Smooth muscle cell (in vitro differentiated cells): ENCODE measurements around the gene ACTN1. TPM values are rescaled to one million over a fixed set of nuclear protein-coding genes. Genes with fewer than 3 reads are reported as not detected.

ENCODE experiments used
- DNase-seq: peaks from one replicate; lab custom pipeline; 2025; ENCODE audit not compliant: unreplicated experiment; lab: John Stamatoyannopoulos, UW
- H2AFZ ChIP-seq: fragments of 200-600 bp; sonication (generic); 2 replicates; pipeline ENCODE4 v1.6.0; 2016; ENCODE audit warnings: antibody characterized with exemption, low read depth, mild to moderate bottlenecking
- H3F3A ChIP-seq: fragments of 200-600 bp; sonication (generic); 2 replicates; pipeline ENCODE4 v1.6.0; 2017; ENCODE audit warnings: antibody characterized with exemption, low read depth
- H3K27ac ChIP-seq: fragments of 200-600 bp; sonication (generic); 2 replicates; pipeline ENCODE4 v1.5.1; 2016; ENCODE audit warnings: low read depth, mild to moderate bottlenecking
- H3K27me3 ChIP-seq: fragments of 200-600 bp; sonication (generic); 2 replicates; pipeline ENCODE4 v1.6.1; 2016; ENCODE audit warnings: low read depth, mild to moderate bottlenecking
- H3K36me3 ChIP-seq: fragments of 200-600 bp; sonication (generic); 2 replicates; pipeline ENCODE4 v1.5.1; 2016; ENCODE audit warnings: low read depth
- H3K4me1 ChIP-seq: fragments of 200-600 bp; sonication (generic); 2 replicates; pipeline ENCODE4 v1.5.1; 2016; ENCODE audit warnings: low read depth
- H3K4me2 ChIP-seq: fragments of 200-600 bp; sonication (generic); 2 replicates; pipeline ENCODE4 v1.6.0; 2016; ENCODE audit warnings: mild to moderate bottlenecking
- H3K4me3 ChIP-seq: fragments of 200-600 bp; sonication (generic); 2 replicates; pipeline ENCODE4 v1.5.1; 2016; ENCODE audit warnings: mild to moderate bottlenecking
- H3K79me2 ChIP-seq: fragments of 200-600 bp; sonication (generic); 2 replicates; pipeline ENCODE4 v1.6.0; 2016; ENCODE audit warnings: low read depth, mild to moderate bottlenecking
- H3K9ac ChIP-seq: fragments of 200-600 bp; sonication (generic); 2 replicates; pipeline ENCODE4 v1.6.0; 2016; ENCODE audit warnings: low read depth
- H3K9me3 ChIP-seq: fragments of 200-600 bp; sonication (generic); replicated peaks from 2 replicates; pipeline ENCODE4 v1.5.1; 2016; ENCODE audit warnings: low read depth
- H4K20me1 ChIP-seq: fragments of 200-600 bp; sonication (generic); 2 replicates; pipeline ENCODE4 v1.6.0; 2016; ENCODE audit warnings: low read depth
- CTCF ChIP-seq: fragments of 200-600 bp; sonication (generic); IDR thresholded peaks from 2 replicates; pipeline ENCODE4 v1.5.1; 2017; ENCODE audit warnings: borderline replicate concordance, mild to moderate bottlenecking, antibody characterized with exemption; ENCODE audit not compliant: insufficient read depth, poor library complexity, severe bottlenecking
- WGBS: methylation state at CpG from one replicate; pipeline ENCODE4 v1.1.7; 2016; ENCODE audit warnings: low lambda C conversion rate; 5-methylcytosine and 5-hydroxymethylcytosine counted together
- polyA plus RNA-seq: library from polyadenylated mRNA; unstranded; fragments of >200 nt; fragmentation: Nextera tagmentation; extraction: Ambion mirVana; gene quantifications from 2 replicates; pipeline ENCODE4 v1.2.1, GENCODE V29; 2016
- total RNA-seq: library from RNA; depleted of rRNA; stranded (reverse); fragments of >200 nt; gene quantifications from 2 replicates; pipeline ENCODE4 v1.2.3, GENCODE V29; 2014

Gene ACTN1
- total and polyA plus RNA-seq, 2 experiments from 2014 or later: 422 to 806 TPM

DNA sequence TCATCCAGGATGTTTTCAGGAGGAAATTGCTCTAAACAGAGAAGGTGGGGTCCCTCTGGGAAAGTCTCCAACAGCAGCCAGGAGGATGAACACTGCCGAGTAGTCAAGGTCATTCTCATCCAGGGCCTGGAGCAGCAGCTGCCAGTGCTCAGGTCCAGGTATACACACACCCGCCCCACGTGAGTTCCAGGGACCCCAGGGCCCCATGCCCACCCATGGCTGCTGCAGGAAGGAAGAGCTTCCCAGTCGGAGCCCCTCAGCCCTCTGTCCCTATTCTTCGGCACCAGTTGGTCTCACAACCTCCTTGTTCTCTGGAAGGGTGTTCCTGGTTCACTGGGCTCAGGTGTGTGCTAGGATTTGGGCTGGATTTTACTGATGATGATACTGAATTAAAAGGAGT, 72.7 kb downstream of the ACTN1 start:
- Histone ChIP-seq H3K36me3 (peaks cover 47% of the 10 kb centered on the region), H3K4me1 (no peaks in the 10 kb centered on the region), H3K27me3 (no peaks in the 10 kb centered on the region), H3K9ac (no peak overlapping the region), H3K27ac (no peak overlapping the region), H3K9me3 (no peaks in the 10 kb centered on the region), H3K4me2 (no peak overlapping the region), H3F3A (peaks cover 61% of the 10 kb centered on the region), H4K20me1 (peaks cover 100% of the 10 kb centered on the region), H3K79me2 (peaks cover 83% of the 10 kb centered on the region), H3K4me3 (no peak overlapping the region), H2AFZ (no peak overlapping the region)
- DNase-seq: no peak
- no peak for TF ChIP-seq CTCF
- WGBS: 97% methylated on average over 5 of the region's 5 CpGs

DNA sequence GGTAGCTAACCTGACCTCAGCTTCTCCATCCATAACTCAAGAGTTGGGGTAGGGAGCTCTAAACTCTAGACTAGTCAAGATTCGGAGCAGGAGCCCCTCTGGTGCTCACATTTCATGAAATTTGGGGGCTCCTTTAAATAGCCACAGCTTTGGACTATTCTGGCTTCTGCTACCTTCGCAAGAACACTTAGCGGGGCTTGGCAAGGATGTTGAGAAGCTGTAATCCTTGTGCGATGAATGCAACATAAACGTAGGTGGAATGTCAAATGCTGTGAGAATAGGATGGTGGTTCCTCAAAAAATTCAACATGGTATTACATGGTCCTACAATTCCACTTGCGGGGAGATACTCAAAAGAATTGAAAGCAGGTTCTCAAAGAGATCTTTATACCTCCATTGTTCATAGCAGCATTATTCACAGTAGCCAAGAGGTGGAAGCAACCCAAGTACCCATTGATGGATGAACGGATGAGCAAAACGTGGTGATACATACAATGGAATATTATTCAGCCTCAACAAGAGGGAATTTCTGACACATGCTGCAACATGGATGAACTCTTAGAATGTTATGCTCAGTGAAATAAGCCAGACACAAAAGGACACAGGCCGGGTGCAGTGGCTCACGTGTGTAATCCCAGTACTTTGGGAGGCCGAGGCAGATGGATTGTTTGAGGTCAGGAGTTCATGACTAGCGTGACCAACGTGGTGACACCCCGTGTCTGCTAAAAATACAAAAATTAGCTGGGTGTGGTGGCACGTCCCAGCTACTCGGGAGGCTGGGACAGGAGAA, 73.8 kb downstream of the ACTN1 start:
- Histone ChIP-seq H3K27ac (peak overlapping the region; percentile 0), H3K36me3 (peaks cover 48% of the 10 kb centered on the region), H3K4me3 (no peak overlapping the region), H3K4me2 (no peak overlapping the region), H3K9ac (no peak overlapping the region), H3K9me3 (no peaks in the 10 kb centered on the region), H3K4me1 (no peaks in the 10 kb centered on the region), H2AFZ (no peak overlapping the region), H3K27me3 (no peaks in the 10 kb centered on the region), H3F3A (peaks cover 58% of the 10 kb centered on the region), H3K79me2 (peaks cover 80% of the 10 kb centered on the region), H4K20me1 (peaks cover 100% of the 10 kb centered on the region)
- no peak for TF ChIP-seq CTCF
- DNase-seq: no peak
- 93% methylated on average over 16 of the region's 16 CpGs for WGBS

- no peaks in the 10 kb centered on the region for H3K9me3 ChIP-seq
- H3K4me2 ChIP-seq: no peak overlapping the region
- H3F3A ChIP-seq: peaks cover 69% of the 10 kb centered on the region
- H3K4me3 ChIP-seq: no peak overlapping the region
- H3K4me1 ChIP-seq: no peaks in the 10 kb centered on the region
- no peak overlapping the region for H3K9ac ChIP-seq
- no peak overlapping the region for H2AFZ ChIP-seq
- 99% methylated on average over 14 of the region's 14 CpGs for whole genome bisulfite sequencing
- TF ChIP-seq CTCF: no peak
- H3K27me3 ChIP-seq: no peaks in the 10 kb centered on the region
- H3K79me2 ChIP-seq: peaks cover 68% of the 10 kb centered on the region
- DNase-seq: no peak
- H3K36me3 ChIP-seq: peaks cover 45% of the 10 kb centered on the region
- peak overlapping the region; percentile 28 for H3K27ac ChIP-seq
- H4K20me1 ChIP-seq: peaks cover 100% of the 10 kb centered on the region
Measured at GRCh38 chr14:68902357-68902756, 76.7 kb downstream of the ACTN1 start.
